GM19239 (cell line): Measurements from ENCODE around the gene CLEC2B.

Source experiments
- DNase-seq: peaks from one replicate; pipeline ENCODE4 v3.0.0; 2011; ENCODE audit warnings: low spot score; ENCODE audit not compliant: insufficient read length
- FAIRE-seq: peaks from 2 replicates; lab custom pipeline; 2011; peaks lifted over from hg19 to GRCh38; lab: Jason Lieb, UNC

Gene CLEC2B

DNA sequence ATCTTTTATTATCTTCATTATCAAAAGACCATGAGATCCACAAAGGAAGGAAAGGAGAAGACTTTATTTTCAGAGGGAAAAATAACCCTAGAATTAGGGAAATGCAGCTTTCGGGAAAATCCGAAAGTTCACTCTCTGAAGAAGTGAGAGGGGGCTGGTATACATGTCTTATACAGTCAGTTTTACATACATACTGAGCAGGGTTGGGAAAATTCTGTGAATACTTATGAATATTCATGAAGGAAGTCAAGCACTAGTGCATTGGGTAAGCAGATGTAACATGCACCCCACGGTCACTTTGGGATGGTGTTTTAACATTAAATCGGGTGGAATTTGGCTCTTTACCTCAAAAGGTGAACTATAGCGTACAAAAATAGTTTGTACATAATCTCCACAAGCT, 57.5 kb downstream of the CLEC2B start:
- FAIRE-seq = no peak
- no peak for DNase-seq

DNA sequence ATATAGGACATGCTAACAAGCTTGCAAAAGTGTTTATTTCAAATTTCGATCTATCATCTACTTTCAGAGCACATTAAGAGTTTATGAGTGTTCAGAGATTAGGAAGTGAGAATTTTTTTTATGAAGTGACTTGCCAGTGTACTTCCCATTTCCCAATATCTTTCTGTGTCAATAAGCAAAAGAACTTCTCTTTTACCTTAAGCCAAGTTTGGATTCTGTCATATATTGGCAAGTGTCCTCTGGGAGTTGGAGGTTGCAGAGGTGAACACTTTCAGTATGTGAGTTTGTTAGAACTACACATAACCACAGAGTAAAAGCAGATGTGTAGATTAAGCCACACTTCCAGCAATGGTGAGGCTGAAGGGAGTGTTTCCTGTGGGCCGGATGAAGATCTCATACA, 58.5 kb downstream of the CLEC2B start:
- FAIRE-seq = no peak
- DNase-seq = no peak

GRCh38 chr12:9809866-9810265, 59.3 kb downstream of the CLEC2B start:
- FAIRE-seq (peak; percentile 47), DNase-seq (no peak)

DNA sequence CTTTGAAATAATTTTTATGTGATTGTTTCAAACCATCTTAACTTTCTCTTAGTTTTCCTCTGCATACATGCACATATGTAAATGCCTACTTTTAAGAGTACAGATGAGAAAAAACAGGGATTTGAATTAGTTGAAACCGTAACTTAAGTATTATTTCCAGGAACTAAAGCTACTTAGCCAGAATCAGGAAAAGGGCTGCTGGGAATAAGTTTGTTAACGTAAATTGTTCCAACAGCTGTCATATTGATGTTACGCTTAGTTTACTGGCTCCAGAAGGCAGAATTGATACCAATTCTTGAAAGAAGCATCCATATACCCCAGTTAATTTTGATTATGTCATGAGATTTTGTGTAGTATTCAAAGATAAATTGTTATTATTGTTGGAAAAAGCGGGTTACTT, 59.8 kb downstream of the CLEC2B start:
- DNase-seq (no peak), FAIRE-seq (no peak)

DNA sequence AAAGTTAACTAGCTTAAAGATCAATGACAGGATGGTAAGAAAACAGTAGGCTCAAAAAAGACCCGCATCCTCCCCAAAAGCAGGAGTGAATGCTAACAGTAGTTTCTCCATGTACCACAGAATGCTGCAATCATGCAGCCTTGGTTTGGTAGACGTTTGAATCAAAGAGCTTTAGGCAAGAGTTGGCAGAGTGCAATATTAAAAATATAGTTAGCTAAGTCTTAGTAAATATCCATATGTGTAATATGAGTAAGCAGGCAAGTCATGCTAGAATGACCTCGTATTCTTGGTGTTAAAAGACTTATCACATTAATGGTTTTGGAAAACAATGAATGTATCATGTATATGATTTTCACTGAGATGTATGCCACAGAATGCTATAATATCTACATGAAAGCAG, 60.6 kb downstream of the CLEC2B start:
- no peak for FAIRE-seq
- DNase-seq = no peak

DNA sequence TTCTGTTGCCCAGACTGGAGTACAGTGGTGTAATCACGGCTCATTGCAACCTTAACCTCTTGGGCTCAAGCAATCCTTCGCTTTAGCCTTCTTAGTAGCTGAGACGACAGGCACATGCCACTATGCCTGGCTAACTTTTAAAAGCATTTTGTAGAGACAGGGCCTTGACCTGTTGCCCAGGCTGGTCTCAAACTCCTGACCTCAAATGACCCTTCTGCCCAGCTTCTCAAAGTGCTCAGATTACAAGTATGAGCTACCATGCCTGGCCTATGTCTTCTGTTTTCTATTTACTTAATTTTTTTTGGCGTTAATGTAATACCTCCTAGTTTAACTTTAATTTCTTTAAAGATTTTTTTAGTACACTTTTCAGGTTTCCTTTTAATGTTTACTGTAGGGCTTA, 62.4 kb downstream of the CLEC2B start:
- DNase-seq (no peak), FAIRE-seq (no peak)

GRCh38 chr12:9805883-9806282, 63.3 kb downstream of the CLEC2B start:
- FAIRE-seq (no peak), DNase-seq (no peak)
